Vagina (tissue), 2 donors: ENCODE measurements around the gene IQSEC1.

Experiments
- POLR2A ChIP-seq, 2 donors: fragments of 450-650 bp; IDR thresholded peaks; one replicate each; pipeline ENCODE4 v1.6.1; 2017; ENCODE audit warnings: antibody characterized with exemption in 2 of 2, mild to moderate bottlenecking in 2 of 2, moderate library complexity in 2 of 2
- POLR2AphosphoS5 ChIP-seq, 2 donors: sonication (generic); formaldehyde crosslinking; IDR thresholded peaks; one replicate each; pipeline ENCODE4 v1.9.0; 2017; ENCODE audit warnings: antibody characterized with exemption in 2 of 2, mild to moderate bottlenecking in 2 of 2, low read depth in 1 of 2; ENCODE audit not compliant: insufficient read depth in 1 of 2

DNA sequence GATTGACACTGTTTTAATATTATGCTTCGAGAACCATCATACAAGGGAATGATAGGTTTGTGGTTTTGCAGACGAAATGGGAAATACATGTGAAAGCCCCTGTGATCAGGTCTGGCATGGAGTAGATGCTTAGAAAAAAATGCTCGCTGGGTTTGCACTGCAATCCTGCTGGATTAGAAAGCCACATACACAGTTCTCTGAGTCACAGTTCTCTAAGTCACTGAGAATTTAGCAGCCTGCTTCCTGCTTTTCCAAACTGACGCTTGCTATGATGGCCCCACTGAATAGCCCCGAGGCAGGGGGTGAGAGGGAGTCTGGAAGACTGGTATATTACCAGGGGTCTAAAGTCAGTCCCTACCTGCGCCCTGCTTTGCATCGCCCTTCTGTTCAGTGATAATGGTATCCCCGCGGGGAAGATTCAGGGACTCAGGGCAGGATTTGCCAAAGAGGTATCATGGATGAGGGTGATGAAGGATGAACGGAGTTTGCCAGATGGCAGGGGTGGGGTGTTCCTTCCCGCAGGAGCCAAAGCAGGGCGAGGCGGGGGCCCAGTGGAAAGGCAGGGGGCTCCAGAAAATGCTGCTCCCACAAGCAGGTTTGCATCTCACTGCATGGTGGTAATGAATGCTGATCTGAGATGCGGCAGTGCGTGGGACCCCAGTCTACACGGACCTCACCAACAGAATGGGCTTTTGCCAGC lies 82.3 kb downstream of the IQSEC1 start:
- TF ChIP-seq POLR2AphosphoS5 (IDR thresholded peaks at IDR 0.05; ENCODE audit: insufficient read depth in 1 of 2, low read depth in 1 of 2) (no peak), POLR2A (IDR thresholded peaks at IDR 0.05) (no peak)
